Heart left ventricle (tissue), 13 donors: ENCODE measurements around the gene NCKAP5L.

ENCODE experiments used
- CTCF ChIP-seq, 12 donors: fragments of 200-600 bp; sonication (generic) in 4 of 12; IDR thresholded peaks; one replicate each; pipeline versions ENCODE4 v1.5.0 to v1.8.0; 2018 to 2022; ENCODE audit warnings: antibody characterized with exemption in 12 of 12, mild to moderate bottlenecking in 5 of 12
- POLR2A ChIP-seq, 2 donors: fragments of 450-650 bp; IDR thresholded peaks; one replicate each; pipeline ENCODE4 v1.6.1; 2017; ENCODE audit warnings: antibody characterized with exemption in 2 of 2, mild to moderate bottlenecking in 2 of 2, moderate library complexity in 2 of 2
- donor health status: ischemic (EF 13 %, LVEDD 7.1; RV severe dilation, severe dysfunction).
- donor health status: DM: no; HTN: yes; CAD: no.
- donor health status: DM: no; HTN: no; CAD: no.
- donor health status: ischemic (EF 25% LVEDD 6.9; RV normal size, moderate dysfunction).
- donor health status: ischemic (EF 25% LVEDD 5.7; RV mildly dilated, moderate dysfunction).
- donor health status: ischemic (EF 35%, LVEDD 5.7; RV mildly dilated, moderate dysfunction).
- donor health status: nonischemic (EF 11% LVEDD 7.7; RV severe dilation, severe dysfunction).
- donor health status: DM: yes; HTN: yes; CAD: no.
- donor health status: PGD.
- donor health status: ischemic (EF 29% LVEDD 5.4; RV normal size, mild dysfunction).
- donor health status: nonischemic (EF 23%, LVEDD 6.1; RV moderate dilation, normal function).

- no peak for TF ChIP-seq POLR2A (IDR thresholded peaks at IDR 0.05)
- no peak for TF ChIP-seq CTCF (IDR thresholded peaks at IDR 0.05)
Measured at GRCh38 chr12:49868952-49869815, 41.0 kb upstream of the NCKAP5L start.
